ENCODE results near the gene COX7A2. TPM values are rescaled to one million over a fixed set of nuclear protein-coding genes. Genes with fewer than 3 reads are reported as not detected.

COX7A2 gene, protein sequence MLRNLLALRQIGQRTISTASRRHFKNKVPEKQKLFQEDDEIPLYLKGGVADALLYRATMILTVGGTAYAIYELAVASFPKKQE
- total RNA-seq = 100 to 1,000 TPM; 795 to 814 TPM

DNA sequence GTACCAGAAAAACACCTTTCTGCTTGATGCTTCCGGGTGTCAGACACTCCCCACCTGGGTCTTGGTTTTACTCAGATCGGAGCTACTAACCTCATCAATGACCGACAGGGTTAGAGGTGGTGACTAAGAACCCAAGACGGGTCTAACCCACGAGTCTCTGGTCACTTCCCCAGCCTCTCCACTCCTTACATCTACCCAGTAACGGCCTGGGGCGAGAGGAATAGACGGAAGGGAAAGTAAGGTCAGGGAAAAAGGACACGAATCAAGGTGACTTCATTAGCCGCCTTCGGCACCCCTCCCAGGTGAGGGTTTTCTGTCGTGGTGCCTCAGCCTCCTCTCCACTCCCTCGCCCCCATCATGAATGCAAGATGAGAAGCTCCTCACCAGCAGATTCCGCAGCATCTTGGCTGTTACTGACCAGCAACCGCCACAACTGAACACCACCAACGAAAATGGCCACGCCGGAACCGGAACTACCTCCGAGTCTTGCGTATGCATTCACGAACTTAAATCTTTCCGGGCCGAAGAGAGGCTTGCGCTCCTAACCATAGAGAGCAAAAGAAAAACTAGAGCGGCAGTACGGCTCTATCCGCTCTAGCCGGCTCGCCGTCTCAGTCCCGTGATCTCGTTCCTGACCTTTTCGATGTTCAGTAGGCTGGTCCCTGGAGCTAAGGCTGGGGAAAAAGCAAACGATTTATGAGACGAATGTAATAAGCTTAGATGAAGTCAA is at the start of gene COX7A2:
TSS of gene COX7A2 (minus strand) at position 469 of the 730 bp plus-strand sequence. CDS start at position 402, 67 bp downstream.
- H3K4me1 ChIP-seq = no peaks in the 10 kb centered on the region
- TF ChIP-seq, protein P1, sequence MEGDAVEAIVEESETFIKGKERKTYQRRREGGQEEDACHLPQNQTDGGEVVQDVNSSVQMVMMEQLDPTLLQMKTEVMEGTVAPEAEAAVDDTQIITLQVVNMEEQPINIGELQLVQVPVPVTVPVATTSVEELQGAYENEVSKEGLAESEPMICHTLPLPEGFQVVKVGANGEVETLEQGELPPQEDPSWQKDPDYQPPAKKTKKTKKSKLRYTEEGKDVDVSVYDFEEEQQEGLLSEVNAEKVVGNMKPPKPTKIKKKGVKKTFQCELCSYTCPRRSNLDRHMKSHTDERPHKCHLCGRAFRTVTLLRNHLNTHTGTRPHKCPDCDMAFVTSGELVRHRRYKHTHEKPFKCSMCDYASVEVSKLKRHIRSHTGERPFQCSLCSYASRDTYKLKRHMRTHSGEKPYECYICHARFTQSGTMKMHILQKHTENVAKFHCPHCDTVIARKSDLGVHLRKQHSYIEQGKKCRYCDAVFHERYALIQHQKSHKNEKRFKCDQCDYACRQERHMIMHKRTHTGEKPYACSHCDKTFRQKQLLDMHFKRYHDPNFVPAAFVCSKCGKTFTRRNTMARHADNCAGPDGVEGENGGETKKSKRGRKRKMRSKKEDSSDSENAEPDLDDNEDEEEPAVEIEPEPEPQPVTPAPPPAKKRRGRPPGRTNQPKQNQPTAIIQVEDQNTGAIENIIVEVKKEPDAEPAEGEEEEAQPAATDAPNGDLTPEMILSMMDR (IDR thresholded peaks at IDR 0.05) = no peak
- no peaks in the 10 kb centered on the region for H3K27me3 ChIP-seq
- peak within 1 kb of the TSS; percentile 56 for H3K4me3 ChIP-seq
- no peaks in the 10 kb centered on the region for H3K9me3 ChIP-seq
- intact Hi-C loops (cut with DNase I) = no loop called here
- peak within 1 kb of the TSS; percentile 82 to 99 for H3K9ac ChIP-seq (ENCODE audit: low read depth in 2 of 2, low read length in 2 of 2)
- no peaks in the 10 kb centered on the region for H3K36me3 ChIP-seq
- H3K27ac ChIP-seq = peak within 1 kb of the TSS; percentile 91
- peak; percentile 94 for DNase-seq

DNA sequence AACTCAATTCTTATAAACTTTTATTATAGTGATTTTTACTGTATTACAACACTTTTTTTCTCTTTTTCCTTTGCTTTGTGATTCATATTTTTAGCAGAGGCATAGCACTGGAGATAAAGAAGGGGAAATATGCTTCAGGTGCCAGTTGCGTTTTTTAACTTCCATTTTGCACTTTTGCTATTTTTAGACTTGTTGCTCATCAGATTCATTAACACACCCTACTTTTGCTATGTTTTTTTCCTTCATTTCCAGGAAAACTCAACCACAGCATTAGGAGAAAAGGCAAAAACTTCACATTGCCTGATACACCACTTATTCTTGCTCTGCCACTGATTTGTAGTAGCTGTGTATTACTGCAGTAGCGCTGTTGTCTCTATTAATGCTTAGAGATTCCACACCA is 49.0 kb upstream of the COX7A2 start:
- Histone ChIP-seq H3K9ac (ENCODE audit: low read depth in 2 of 2, low read length in 2 of 2) (no peak overlapping the region), H3K36me3 (no peaks in the 10 kb centered on the region), H3K27me3 (no peaks in the 10 kb centered on the region), H3K4me3 (no peak overlapping the region), H3K27ac (no peak overlapping the region), H3K9me3 (no peaks in the 10 kb centered on the region), H3K4me1 (no peaks in the 10 kb centered on the region)
- intact Hi-C loops (cut with DNase I) = no loop called here
- TF ChIP-seq, protein P1 (IDR thresholded peaks at IDR 0.05) = no peak
- no peak for DNase-seq

DNA sequence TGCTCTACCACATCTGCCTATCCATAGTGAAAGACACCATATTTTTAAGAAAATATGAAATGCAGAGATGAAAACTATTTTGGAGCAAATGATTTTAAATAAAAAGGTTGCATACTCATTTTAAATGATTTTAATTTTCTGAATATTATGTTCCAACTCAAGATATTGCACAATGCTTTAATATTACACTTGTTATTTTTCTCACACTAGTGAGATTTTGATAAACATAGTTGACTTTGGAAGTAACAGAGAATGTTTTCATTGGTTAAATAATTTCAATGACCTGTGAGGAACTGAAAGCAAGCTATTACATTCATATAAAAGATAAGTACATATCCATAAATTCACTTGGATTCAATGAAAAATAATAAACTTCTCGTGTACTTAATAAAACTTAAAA is 48.1 kb upstream of the COX7A2 start:
- TF ChIP-seq, protein P1 (IDR thresholded peaks at IDR 0.05) = no peak
- intact Hi-C loops (cut with DNase I) = no loop called here
- H3K9ac ChIP-seq (ENCODE audit: low read depth in 2 of 2, low read length in 2 of 2) = no peak overlapping the region

DNA sequence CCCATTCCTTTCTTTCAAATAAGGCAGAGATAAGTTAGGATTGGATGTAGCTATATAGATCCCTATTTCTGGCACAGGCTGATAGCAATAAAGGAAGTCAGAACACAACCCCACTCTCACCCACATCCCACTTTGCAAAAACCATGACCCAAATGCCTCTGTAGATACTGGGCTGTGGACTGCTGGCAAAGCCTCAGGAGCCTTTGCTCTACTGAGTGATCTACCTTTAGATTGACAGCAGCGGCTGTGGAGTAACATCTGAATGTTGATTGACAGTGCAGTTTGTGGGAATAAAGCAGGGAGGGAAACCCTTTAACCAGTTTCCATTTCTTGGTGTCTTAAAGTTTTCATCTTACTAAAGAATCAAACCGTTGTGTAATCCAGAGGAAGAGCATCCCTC is 47.7 kb upstream of the COX7A2 start:
- no peak overlapping the region for H3K27ac ChIP-seq
- H3K4me1 ChIP-seq = no peaks in the 10 kb centered on the region
- no peaks in the 10 kb centered on the region for H3K27me3 ChIP-seq
- no peak for DNase-seq
- intact Hi-C loops (cut with DNase I) = no loop called here
- TF ChIP-seq, protein P1 (IDR thresholded peaks at IDR 0.05) = no peak
- no peak overlapping the region for H3K9ac ChIP-seq (ENCODE audit: low read depth in 2 of 2, low read length in 2 of 2)
- no peak overlapping the region for H3K4me3 ChIP-seq
- no peaks in the 10 kb centered on the region for H3K9me3 ChIP-seq
- H3K36me3 ChIP-seq = no peaks in the 10 kb centered on the region

More for the DNA sequence above, 48.1 kb upstream of the COX7A2 start:
- Histone ChIP-seq H3K27me3 (no peaks in the 10 kb centered on the region), H3K9me3 (no peaks in the 10 kb centered on the region), H3K36me3 (no peaks in the 10 kb centered on the region), H3K4me1 (no peaks in the 10 kb centered on the region), H3K4me3 (no peak overlapping the region), H3K27ac (no peak overlapping the region)
- no peak for DNase-seq

DNA sequence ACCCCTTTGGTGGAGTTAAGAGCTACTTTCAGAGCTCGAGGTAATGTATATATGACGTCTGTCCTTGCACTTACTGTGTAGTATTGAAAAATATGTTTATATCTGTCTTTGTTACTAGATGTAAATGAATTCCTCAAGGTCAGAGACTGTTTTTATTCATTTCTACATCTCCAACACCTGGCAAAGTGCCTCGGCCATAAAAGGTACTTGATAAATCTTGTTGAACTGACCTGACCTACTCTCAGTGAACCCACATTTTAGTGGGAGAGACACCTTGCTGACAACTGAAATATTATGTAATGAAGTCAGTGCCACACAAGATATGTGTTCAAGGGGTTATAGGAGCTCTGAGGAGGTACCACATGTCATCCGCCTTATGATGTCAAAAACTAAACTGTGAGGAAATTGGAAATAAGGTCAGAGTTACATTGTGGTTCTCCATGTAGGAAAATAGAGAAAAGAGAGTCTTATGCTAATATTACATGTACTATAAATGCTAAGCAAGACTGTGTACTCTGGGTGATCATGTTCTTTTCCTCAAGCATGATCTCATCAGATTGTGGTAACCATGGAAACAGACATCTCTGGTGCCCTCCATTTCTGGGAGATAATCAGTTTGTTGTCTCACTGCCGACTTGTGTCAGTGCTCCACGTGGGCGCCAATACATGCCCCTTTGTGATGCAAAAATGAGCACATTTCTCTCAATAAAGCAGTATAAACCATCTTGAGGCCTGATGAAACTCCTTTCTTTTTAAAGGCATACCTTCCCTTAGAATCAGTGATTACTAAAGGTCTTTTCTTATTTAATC is 46.7 kb upstream of the COX7A2 start:
- DNase-seq = no peak
- H3K4me1 ChIP-seq = no peaks in the 10 kb centered on the region
- TF ChIP-seq, protein P1 (IDR thresholded peaks at IDR 0.05) = no peak
- no peak overlapping the region for H3K9ac ChIP-seq (ENCODE audit: low read depth in 2 of 2, low read length in 2 of 2)
- intact Hi-C loops (cut with DNase I) = no loop called here
- H3K4me3 ChIP-seq = no peak overlapping the region
- no peaks in the 10 kb centered on the region for H3K27me3 ChIP-seq
- no peak overlapping the region for H3K27ac ChIP-seq
- H3K36me3 ChIP-seq = no peaks in the 10 kb centered on the region
- no peaks in the 10 kb centered on the region for H3K9me3 ChIP-seq

Measured in colonic mucosa (tissue), 4 donors.